Loucy (cell line): ENCODE data around the gene BCDIN3D.

Source experiments
- EZH2phosphoT487 ChIP-seq: fragments of 200-600 bp; IDR thresholded peaks from 2 replicates; pipeline ENCODE4 v1.6.1; 2018; ENCODE audit warnings: antibody characterized with exemption, mild to moderate bottlenecking, moderate library complexity, borderline replicate concordance
- TF ChIP-seq, protein P1 (sequence below): fragments of 200-600 bp; sonication (generic); conservative IDR thresholded peaks from 2 replicates; pipeline ENCODE4 v1.5.1; 2014; ENCODE audit warnings: mild to moderate bottlenecking, antibody characterized with exemption, low read length

GRCh38 chr12:49832836-49833421, 10.0 kb downstream of the BCDIN3D start:
- TF ChIP-seq EZH2phosphoT487, result no peak
- TF ChIP-seq, protein P1, sequence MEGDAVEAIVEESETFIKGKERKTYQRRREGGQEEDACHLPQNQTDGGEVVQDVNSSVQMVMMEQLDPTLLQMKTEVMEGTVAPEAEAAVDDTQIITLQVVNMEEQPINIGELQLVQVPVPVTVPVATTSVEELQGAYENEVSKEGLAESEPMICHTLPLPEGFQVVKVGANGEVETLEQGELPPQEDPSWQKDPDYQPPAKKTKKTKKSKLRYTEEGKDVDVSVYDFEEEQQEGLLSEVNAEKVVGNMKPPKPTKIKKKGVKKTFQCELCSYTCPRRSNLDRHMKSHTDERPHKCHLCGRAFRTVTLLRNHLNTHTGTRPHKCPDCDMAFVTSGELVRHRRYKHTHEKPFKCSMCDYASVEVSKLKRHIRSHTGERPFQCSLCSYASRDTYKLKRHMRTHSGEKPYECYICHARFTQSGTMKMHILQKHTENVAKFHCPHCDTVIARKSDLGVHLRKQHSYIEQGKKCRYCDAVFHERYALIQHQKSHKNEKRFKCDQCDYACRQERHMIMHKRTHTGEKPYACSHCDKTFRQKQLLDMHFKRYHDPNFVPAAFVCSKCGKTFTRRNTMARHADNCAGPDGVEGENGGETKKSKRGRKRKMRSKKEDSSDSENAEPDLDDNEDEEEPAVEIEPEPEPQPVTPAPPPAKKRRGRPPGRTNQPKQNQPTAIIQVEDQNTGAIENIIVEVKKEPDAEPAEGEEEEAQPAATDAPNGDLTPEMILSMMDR, result no peak
